Measurements from ENCODE around the gene GPRIN1.

- no peak for TF ChIP-seq MAX (IDR thresholded peaks at IDR 0.05)
- no peak for TF ChIP-seq CREB1 (IDR thresholded peaks at IDR 0.05; ENCODE audit: low read depth)
- TF ChIP-seq TEAD4 (IDR thresholded peaks at IDR 0.05), result no peak
- no peak for TF ChIP-seq YY1 (IDR thresholded peaks at IDR 0.05; ENCODE audit: low read depth)
- no peak for TF ChIP-seq RAD21 (IDR thresholded peaks at IDR 0.05; ENCODE audit: low read depth)
- TF ChIP-seq EP300 (IDR thresholded peaks at IDR 0.05; ENCODE audit: borderline replicate concordance), result no peak
- TF ChIP-seq FOXM1 (IDR thresholded peaks at IDR 0.05; ENCODE audit: borderline replicate concordance, low read depth), result no peak
- no peak for TF ChIP-seq ZBTB7A (IDR thresholded peaks at IDR 0.05; ENCODE audit: low read depth)
- TF ChIP-seq REST (IDR thresholded peaks at IDR 0.05; ENCODE audit: low read depth), result no peak
- TF ChIP-seq CEBPB (IDR thresholded peaks at IDR 0.05), result no peak
- no peak for TF ChIP-seq EGR1 (IDR thresholded peaks at IDR 0.05)
- no peak for TF ChIP-seq TAF1 (IDR thresholded peaks at IDR 0.05; ENCODE audit: low read depth)
- TF ChIP-seq USF1 (IDR thresholded peaks at IDR 0.05), result no peak
Measured at GRCh38 chr5:176603091-176603490, 6.9 kb downstream of the GPRIN1 start.

All from Ishikawa (cell line).